Activated T-helper 1 cell treated with anti-CD3 and anti-CD28 coated beads, Interleukin-12 subunit alpha, Interleukin-12 subunit beta, Interleukin-2, Interleukin-4 antibody, amounts not matched to agents 30 ng/mL and 10 ng/mL and 1 ng/mL, durations not matched to agents 14 hours and 24 hours and 36 hours (primary cell): ENCODE measurements around the gene ZNF189. TPM values are rescaled to one million over a fixed set of nuclear protein-coding genes. Genes with fewer than 3 reads are reported as not detected.

Source experiments
- DNase-seq: peaks from one replicate; pipeline ENCODE4 v3.0.0; 2021; ENCODE audit warnings: low spot score
- H3K27ac Mint-ChIP-seq: one replicate; pipeline ENCODE4 v1.8.0; 2021; ENCODE audit warnings: mild to moderate bottlenecking, mixed read lengths
- H3K27me3 Mint-ChIP-seq: one replicate; pipeline ENCODE4 v1.8.0; 2022; ENCODE audit warnings: mild to moderate bottlenecking, moderate library complexity, mixed read lengths; ENCODE audit not compliant: insufficient read depth
- H3K36me3 Mint-ChIP-seq: one replicate; pipeline ENCODE4 v1.8.0; 2021; ENCODE audit warnings: low read depth, mixed read lengths
- H3K4me1 Mint-ChIP-seq: one replicate; pipeline ENCODE4 v1.8.0; 2021; ENCODE audit warnings: low read depth, mixed read lengths
- H3K4me3 Mint-ChIP-seq: one replicate; pipeline ENCODE4 v1.8.0; 2021; ENCODE audit warnings: mild to moderate bottlenecking, moderate library complexity, mixed read lengths
- H3K9me3 Mint-ChIP-seq: one replicate; pipeline ENCODE4 v1.8.0; 2021; ENCODE audit warnings: mixed read lengths
- intact Hi-C: fragments of 100-400 bp; cut with micrococcal nuclease; formaldehyde crosslinking; loops from one replicate; pipeline ENCODE4 v1.15.1; 2024
- total RNA-seq: library from RNA; stranded (reverse); gene quantifications from 2 replicates; pipeline ENCODE4 v1.2.3, GENCODE V29; 2022

Gene ZNF189
- total RNA-seq, 1 donor from 2014 or later: 11.8 TPM

DNA sequence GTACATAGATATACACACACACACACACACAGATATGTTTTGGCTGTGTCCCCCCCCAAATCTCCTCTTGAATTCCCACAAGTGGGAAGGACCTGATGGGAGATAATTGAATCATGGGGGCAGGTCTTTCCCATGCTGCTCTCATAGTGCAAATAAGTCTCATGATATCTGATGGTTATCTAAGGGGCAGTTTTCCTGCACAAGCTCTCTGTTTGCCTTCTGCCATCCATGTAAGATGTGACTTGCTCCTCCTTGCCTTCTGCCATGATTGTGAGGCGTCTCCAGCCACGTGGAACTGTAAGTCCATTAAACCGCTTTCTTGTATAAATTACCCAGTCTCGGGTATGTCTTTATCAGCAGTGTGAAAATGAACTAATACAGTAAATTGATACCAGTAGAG is 52.8 kb downstream of the ZNF189 start:
- Mint-ChIP-seq H3K27me3 (peaks cover 30% of the 10 kb centered on the region), H3K27ac (no peak overlapping the region), H3K4me3 (no peak overlapping the region), H3K36me3 (no peaks in the 10 kb centered on the region), H3K4me1 (peaks cover 5% of the 10 kb centered on the region), H3K9me3 (no peaks in the 10 kb centered on the region)
- intact Hi-C loops: no loop called here
- no peak for DNase-seq

DNA sequence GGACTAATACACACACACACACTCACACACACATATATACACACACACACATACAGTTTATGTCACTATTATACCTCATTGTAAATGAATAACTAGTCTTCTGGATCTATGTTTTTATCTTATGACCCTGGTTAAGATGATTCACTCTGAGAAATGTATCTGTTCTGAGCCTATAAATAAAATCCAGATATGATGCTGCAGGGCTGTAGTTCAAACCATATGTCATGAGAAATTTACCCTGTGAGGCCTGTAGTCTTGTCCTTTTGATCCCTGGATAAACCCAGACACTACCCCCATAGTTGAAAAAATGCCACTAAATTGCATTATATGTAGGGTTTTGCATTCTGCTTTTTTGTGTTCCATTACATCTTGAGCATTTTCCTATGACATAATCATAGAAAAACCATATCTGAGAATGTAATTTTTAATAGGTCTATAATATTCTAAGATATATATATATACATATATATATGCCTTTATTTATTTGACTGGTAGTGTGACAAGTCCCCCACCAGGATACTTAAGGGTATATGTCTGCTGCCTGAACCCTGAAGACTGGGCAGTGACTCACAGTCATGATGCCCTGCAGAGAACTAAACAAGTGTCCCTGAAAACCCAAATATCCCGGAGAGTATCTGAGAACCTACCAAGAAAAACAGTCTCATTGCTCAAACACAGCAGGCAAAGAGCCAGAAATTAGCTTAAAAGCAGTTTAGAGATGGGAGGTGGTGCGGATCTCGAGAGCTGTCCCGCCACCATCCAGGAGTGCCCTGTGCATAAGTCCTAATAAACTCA is 55.3 kb downstream of the ZNF189 start:
- Mint-ChIP-seq H3K4me3 (no peak overlapping the region), H3K4me1 (no peaks in the 10 kb centered on the region), H3K9me3 (no peaks in the 10 kb centered on the region), H3K27ac (no peak overlapping the region), H3K27me3 (peaks cover 17% of the 10 kb centered on the region), H3K36me3 (no peaks in the 10 kb centered on the region)
- intact Hi-C loops: no loop called here
- no peak for DNase-seq

DNA sequence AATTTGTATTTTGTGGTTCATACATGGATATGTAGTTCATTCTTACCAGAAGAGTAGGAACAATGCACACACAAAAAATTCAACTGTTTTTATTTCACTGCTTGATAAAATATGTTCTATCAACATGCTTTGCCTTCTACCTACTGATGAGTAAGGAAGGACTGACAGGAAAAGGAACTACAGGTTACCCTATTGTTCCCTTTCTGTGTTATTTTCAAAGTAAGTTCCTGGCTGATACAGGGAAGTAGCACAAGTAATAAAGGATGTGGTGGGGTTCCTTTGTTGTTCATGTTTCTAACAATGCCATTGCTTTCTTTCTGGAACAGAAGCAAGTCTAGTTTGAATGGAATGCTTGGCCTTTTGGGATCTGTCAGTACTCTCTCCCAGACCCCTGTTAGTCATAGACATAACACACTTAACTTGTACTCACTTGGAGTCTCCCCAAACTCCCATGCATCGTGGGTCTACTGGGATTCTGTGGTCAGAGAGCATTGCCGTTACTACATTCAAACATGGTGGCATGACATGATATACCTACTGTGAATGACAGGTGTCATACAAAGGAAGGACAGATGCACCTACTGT is 57.1 kb downstream of the ZNF189 start:
- DNase-seq: no peak
- intact Hi-C loops: no loop called here
- Mint-ChIP-seq H3K4me3 (no peak overlapping the region), H3K9me3 (no peaks in the 10 kb centered on the region), H3K36me3 (no peaks in the 10 kb centered on the region), H3K27me3 (peaks cover 5% of the 10 kb centered on the region), H3K27ac (no peak overlapping the region), H3K4me1 (no peaks in the 10 kb centered on the region)

DNA sequence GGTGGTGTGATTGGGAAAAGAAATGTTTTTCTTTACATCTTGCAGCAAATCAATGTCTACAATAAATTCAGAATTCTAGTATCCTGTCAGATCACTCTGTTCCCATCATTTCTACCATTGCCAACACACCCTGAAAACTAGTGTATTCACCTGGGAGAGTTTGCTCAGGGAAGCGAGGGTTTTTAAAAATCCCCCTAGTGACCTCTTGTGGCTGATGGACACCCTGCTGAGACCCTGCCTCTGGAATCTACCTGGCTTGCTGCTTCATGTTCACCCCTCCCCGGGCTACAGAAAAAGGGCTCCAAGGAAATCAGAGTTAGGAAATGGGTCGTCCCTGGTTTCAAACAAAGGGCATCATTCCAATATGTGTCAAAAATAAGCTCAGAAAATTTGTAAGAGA is 58.4 kb downstream of the ZNF189 start:
- no peak for DNase-seq
- Mint-ChIP-seq H3K9me3 (no peaks in the 10 kb centered on the region), H3K4me1 (no peaks in the 10 kb centered on the region), H3K27ac (no peak overlapping the region), H3K4me3 (no peak overlapping the region), H3K27me3 (peaks cover 2% of the 10 kb centered on the region), H3K36me3 (no peaks in the 10 kb centered on the region)
- intact Hi-C loops: no loop called here

DNA sequence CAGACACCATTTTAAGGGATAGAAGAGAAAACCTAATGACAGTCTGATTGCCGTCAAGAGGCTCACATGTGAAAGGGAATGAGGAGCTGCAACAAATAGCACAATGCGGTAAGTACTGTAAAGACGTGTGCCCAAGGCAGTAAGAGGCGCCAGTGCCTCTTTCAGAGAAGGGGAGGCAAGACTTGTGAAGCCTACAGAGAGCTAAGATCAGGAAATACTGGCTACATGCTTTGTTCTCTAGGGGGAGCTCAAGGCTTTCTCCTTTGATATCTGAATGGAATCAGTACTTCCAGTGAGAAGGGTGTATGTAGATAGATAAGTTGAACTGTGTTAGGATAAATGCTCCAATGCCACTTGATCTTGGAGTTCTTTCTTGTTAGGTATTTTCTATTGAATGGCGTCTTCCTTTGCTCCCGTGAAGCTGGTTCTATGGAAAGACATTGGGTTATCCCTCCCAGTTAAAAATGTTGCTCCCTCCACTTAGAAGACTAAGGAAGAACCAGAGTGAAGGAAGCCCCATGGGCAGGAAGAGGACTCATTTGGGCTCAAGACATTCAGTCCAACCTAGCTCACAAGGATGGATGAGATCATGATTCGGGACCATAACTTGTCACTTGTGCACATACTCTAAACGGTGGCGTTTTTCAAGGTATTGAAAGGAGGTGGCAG is 60.4 kb downstream of the ZNF189 start:
- intact Hi-C loops: loop anchor here (1.0 kb wide), 2 partner anchors 71 to 108 kb away; no protein-coding TSS in a partner anchor
- Mint-ChIP-seq H3K4me1 (no peaks in the 10 kb centered on the region), H3K27ac (no peak overlapping the region), H3K9me3 (no peaks in the 10 kb centered on the region), H3K36me3 (no peaks in the 10 kb centered on the region), H3K27me3 (peaks cover 2% of the 10 kb centered on the region), H3K4me3 (no peak overlapping the region)
- DNase-seq: no peak

Other genes starting within 250 kb of the ZNF189 start
- gene BAAT, start 13.8 kb upstream of the ZNF189 start, total RNA-seq: 0.08 TPM in 1 of 2 replicates, not detected in the other
- gene MRPL50, start 233 bp upstream of the ZNF189 start, total RNA-seq: 16.3 and 16.6 TPM in 2 replicates
- gene ALDOB, start 36.9 kb downstream of the ZNF189 start, total RNA-seq: not detected in 2 replicates
- 39.3 and 45.9 TPM in 2 replicates for gene RNF20, start 135.0 kb downstream of the ZNF189 start, total RNA-seq
- not detected in 2 replicates for gene PPP3R2, start 196.1 kb downstream of the ZNF189 start, total RNA-seq